HG02885 (cell line): ENCODE results near the gene PTPRC.
A peak's percentile ranks its signal among the peaks of the same experiment; 100 is the strongest.

Experiments
- ATAC-seq: cut with Tn5 transposase; IDR thresholded peaks from one replicate; pipeline ENCODE4 v1.9.1; 2021; ENCODE audit warnings: mild to moderate bottlenecking; ENCODE audit not compliant: unreplicated experiment, poor library complexity

The PTPRC gene

DNA sequence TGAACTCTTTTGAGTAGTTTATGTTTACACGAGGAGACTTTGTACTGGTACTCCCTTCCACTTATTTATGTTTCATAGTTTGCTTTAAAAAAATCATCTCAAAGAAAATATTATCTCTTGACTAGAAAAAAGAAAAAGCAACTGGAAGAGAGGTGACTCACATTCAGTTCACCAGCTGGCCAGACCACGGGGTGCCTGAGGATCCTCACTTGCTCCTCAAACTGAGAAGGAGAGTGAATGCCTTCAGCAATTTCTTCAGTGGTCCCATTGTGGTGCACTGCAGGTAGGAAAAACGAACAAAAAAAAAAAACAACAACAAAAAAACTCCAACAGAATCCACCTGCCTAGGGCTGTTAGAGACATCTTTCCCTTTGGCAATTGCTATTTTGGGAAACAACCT, 102.9 kb downstream of the PTPRC start:
- ATAC-seq: no peak

DNA sequence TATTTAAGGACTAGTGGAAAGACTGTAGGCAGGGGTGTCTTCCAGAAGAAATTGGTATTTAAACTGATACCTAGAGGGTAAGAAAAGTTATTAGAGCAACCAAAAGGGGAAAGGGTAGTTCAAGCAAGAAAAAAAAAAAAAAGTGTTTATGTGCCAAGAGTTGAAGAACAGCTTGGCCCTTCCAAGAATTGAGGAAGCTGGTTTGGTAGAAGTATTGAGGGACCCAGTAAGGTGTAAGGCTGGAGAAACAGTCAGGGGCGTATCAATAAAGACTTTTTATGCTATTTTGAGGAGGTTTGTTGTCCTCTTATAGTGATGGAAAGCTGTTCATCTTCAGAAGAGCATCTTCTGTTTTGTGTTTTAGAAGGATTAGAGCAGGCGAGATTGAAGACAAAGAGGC, 108.3 kb downstream of the PTPRC start:
- no peak for ATAC-seq

DNA sequence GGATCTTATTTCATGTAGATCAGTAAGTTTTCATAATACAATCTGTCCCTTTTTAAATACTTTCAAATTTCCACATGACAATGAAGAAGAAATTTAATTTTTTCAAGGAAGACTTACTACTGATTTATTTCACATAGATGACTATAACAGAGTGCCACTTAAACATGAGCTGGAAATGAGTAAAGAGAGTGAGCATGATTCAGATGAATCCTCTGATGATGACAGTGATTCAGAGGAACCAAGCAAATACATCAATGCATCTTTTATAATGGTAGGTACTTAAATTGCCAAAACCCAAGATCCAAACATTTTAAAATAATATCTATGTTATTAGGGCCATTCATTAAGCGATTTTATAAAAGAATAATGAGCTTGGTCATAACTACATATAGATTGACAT, 110.4 kb downstream of the PTPRC start:
- no peak for ATAC-seq

DNA sequence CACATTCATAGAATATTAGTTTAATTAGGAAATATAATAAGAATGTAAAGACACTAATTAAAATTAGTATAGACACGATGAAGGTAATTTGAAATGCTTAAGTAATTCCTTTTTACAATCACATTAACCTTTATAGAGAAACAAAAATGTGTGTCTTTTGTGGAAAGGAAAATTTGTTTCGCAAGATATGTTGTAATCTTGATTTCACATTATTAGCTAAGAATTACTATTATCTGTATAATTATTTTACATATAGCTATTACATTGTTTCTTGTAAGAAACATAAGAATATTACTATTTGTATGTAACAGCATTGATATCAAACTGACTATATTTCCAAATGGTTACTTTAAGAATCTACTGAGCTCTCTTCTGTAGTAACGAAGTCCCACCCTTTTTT, 111.2 kb downstream of the PTPRC start:
- ATAC-seq: no peak

DNA sequence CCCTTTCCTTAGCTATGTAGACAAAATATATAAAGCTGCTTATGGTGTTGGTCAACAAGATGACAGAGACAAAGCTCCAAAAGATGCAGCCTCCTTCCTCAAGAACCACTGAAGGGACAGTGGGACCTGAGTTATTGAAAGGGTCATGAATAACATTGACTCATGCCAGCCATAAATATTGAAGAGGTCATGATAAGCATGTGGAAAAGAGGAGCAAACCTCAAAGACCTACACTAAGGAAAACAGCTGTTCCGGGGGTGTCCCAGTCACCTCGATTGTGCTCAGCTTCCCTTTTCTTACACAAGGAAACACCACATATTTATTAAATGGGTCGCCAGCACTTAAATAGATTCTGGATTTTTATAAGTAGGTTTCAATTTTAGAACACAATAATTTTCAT, 112.9 kb downstream of the PTPRC start:
- no peak for ATAC-seq

DNA sequence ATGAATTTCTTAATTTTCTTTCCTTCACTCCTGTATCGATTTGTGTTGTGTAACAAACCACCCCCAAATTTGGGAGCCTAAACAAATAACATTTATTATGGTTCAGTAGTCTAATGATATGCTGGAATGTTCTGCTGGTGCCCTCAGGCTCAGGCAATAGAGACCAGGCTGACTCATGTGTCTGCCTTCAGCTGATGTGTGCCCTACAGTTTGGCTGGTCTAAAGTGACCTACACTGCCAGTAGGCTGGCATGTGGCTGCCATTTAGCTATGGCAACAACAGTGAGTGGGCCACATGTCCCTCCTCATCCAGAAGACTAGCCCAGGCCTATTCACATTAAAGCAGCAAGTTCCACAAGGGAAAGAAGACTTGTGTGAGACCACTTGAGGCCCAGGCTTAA, 115.8 kb downstream of the PTPRC start:
- no peak for ATAC-seq

DNA sequence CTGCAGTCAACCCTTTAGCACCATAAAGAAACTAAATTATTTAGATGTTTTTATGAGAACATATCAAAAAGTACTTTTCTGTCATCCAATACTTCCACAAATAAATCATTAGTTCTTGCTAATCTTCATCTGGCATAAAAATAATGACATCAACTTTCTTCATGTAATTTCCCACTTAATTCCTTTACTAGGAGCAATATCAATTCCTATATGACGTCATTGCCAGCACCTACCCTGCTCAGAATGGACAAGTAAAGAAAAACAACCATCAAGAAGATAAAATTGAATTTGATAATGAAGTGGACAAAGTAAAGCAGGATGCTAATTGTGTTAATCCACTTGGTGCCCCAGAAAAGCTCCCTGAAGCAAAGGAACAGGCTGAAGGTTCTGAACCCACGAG, 116.9 kb downstream of the PTPRC start:
- no peak for ATAC-seq

DNA sequence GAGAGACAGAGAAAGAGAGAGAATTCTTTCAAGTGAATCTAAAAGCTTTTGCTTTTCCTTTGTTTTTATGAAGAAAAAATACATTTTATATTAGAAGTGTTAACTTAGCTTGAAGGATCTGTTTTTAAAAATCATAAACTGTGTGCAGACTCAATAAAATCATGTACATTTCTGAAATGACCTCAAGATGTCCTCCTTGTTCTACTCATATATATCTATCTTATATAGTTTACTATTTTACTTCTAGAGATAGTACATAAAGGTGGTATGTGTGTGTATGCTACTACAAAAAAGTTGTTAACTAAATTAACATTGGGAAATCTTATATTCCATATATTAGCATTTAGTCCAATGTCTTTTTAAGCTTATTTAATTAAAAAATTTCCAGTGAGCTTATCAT, 117.6 kb downstream of the PTPRC start:
- no peak for ATAC-seq

DNA sequence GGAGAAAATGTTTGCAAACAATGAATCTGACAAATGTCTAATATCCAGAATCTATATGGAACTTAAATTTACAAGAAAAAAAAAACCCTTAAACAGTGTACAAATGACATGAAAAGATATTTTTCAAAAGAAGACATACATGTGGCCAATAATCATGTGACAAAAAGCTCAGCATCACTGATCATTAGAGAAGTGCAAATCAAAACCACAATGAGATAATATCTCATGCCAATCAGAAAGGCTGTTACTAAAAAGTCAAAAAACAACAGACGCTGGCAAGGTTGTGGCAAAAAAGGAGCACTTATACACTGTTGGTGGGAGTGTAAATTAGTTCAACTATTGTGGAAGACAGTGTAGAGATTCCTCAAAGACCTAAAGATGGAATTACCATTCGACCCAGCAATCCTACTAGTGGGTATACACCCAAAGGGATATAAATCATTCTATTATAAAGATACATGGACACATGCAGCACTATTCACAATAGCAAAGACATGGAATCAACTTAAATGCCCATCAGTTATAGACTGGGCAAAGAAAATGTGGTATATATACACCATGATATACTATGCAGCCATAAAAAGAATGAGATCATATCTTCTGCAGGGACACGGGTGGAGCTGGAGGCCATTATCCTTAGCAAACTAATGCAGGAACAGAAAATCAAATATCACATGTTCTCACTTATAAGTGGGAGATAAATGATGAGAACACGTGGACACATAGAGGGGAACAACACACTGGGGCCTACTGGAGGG, 123.2 kb downstream of the PTPRC start:
- ATAC-seq: no peak

DNA sequence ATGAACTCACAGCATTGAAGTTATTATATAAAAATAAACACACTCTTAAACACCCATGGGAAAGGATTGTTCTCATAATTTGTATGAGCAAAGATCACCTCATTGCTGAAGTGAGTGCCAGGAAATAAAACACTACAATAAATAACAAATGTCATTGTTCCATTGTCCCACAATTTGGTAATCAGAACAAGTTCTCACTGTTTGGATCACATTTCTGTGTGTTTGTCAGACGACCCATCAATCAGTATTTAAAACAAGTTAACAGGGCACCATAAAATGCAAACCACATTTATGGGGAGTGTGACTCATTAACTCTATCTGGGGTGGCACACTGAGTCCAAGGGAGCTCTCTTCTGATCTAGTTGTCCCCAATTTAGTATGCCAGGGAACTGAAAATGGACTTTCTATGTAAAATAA, 124.5 kb downstream of the PTPRC start:
- ATAC-seq: no peak

DNA sequence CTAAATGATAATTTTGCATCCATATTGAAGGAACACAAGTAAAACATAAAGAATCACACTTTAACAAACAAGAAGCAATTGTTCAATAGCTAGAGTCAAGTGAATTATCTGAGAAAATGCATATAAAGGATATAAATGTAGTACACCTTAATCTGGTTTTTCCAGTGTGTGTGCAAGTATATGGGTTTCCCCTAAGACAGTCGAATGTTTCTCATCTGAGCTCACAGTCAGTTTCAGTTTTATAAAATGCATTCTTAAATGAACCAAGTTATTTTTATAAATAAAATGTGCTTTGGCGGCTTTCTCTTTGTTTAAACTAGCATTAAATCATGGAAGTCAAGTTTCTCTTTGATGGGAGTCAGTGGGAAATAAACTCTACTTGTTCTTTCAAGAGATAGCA, 125.9 kb downstream of the PTPRC start:
- peak; percentile 53 for ATAC-seq

DNA sequence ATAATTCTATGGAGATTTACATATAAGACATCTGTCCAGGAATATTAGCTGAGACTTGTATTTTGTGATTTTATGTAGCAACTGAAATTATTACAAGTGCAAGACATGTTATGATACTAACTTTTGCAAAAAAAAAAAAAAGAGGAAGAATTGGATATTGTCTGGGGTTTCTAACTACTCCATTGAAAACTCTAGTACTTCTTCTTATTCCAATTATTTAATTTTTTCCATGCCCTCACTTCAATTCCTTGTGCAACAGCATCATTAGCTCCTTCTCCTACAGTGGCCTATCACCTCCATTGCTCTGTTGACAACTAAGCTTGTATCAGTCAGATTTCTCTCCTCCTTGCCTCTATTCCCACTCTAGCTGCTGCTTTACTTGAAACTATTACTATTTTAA, 126.6 kb downstream of the PTPRC start:
- no peak for ATAC-seq

DNA sequence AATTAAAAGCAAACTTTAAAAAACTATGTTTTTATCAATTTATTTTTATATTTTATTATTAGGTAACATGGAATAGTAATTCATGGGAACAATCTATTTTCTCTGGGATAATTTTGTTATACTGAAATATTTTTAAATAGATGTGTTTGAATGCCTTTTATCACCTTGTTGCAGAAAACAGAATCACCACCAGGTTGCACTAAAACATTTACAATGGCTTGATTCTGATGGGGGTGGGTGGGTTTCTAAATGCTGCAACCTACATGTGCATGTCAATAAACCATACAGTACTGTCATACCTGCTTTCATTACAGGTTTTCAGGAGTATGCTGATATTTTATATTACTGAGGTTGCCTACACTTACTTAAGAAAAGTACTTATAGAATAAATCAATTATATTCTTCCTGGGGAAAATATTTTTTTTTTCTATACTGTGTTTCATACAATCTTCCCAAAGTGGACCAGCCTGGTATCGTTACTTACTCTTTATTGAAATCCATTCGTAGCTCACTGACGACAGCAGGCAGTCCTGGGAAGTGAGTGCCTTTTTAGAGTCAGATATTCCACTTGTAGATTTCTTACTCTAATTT, 132.8 kb downstream of the PTPRC start:
- no peak for ATAC-seq

DNA sequence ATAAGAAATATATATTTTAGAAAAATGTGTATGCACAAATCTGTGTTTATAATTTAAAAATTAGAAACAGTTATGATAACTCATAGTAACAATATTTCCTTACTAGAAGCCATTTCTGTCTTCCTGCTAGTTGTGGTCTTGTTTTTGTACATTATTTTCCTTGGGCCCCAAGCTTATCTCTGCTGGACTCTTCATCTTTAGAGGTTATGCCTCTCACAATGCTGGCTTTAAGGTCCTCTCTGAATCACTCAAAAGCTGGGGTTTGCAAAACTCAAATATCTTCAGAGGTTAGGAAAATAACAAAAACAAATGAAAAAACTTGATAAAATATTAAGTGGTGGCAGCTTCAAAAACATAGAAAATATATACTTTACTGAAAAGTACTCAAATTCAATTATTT, 133.8 kb downstream of the PTPRC start:
- no peak for ATAC-seq

DNA sequence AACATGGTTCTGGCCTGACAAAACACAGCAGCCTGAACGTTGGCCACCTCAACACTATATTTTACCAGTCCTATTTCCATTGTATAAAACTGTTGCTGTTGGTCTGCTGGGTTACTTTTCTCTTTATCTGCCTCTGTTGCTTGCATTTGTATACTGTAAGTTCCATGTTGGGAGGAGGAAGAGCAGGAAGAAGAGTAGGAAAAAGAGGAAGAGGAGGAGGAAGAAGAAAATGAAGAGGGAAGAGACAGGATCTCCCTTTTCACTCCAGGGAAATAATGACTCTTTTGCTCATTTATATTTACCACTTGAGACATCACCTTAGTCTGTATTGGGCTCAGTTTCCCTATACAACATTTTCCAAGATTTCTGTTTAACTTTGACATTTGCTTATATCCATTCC, 134.2 kb downstream of the PTPRC start:
- no peak for ATAC-seq

DNA sequence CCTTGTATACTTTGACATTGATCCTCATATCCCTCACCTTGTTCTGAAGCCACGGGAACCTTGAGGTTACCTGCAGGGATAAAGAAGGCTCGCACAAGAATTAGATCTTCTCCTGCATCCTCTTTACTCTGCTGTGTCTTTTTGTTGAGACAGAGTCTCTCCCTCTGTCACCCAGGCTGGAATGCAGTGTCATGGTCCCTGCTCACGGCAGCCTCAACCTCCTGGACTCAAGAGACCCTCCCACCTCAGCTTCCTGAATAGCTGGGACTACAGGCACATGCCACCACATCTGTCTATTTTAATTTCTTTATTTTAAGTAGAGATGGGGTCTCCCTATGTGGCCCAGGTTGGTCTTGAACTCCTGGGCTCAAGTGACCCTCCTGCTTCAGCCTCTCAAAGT, 134.7 kb downstream of the PTPRC start:
- ATAC-seq: no peak

DNA sequence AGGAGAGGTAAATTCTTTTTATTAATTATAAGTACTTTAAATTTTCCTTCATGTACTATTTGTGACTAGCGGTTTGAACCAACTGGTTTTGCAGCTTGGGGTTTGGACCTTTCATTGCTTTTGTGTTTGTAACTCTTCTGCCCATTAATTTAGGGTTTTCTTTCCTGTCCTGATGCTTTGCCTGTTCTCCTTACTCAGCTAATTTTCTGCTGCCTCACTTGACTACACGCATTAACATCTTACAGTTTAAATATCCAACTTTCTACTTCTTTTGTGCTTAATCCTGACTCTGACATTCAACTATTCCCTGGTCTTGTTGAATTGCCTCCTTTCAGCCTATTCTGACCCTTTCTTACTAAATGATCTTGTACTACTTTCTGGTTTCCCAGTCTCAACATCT, 135.6 kb downstream of the PTPRC start:
- ATAC-seq: no peak

DNA sequence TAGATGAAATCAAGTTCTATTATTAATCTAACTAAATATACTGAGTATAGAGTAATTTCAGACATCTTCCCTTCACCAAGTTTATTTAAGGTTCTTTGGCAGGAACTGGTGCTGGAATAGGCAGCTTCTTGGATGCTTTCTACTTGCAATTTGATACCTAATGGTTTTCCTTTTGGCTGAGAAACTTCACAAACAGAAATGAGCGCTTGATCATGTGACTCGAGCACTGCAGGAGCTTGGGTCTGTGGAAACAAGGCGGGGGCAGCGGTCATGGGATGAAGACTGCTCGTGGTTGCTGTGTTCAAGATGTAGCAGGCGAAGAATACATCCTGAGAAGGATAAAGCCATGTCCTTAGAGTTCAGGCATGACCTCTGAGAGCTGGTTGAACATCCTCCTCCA, 136.8 kb downstream of the PTPRC start:
- ATAC-seq: no peak

DNA sequence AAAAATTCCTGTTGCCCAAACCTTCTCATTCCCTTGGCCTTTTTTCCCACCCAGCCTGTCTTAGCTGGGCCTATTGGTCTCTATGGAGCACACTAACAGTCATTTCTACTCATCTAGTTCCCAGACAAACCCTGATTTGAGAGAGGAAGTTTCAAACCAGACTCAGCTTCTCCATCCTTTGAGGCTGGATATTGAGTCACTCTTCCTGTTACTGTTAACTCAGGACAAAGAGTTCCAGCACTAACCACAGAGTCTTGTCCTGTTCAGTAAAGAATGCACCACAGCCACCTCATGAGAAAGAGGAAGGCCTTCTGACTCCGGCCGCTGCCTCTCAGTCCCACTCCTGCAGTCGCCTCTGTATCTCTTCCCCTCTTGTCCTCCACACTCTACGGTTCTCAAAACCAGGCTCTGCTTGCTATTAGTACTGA, 137.8 kb downstream of the PTPRC start:
- ATAC-seq: no peak

DNA sequence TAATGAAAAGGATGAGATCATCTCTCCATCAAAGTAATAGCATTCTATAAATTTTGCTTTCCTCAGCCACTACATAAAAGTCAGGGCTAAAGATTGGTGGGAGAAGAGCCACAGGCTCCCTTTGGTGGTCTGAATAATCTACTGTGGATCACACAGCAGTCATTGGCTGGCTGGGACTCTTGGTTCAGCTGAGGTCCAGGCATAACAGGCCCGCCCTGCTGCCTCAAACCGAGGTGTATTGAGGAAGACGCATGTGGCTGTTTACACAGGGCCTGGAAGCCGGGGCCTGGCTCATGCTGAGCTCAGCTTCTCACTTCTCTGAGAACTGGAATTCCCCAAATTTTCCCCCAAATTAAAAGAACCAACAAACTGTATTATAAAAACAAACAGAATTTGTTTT, 139.2 kb downstream of the PTPRC start:
- ATAC-seq: no peak

DNA sequence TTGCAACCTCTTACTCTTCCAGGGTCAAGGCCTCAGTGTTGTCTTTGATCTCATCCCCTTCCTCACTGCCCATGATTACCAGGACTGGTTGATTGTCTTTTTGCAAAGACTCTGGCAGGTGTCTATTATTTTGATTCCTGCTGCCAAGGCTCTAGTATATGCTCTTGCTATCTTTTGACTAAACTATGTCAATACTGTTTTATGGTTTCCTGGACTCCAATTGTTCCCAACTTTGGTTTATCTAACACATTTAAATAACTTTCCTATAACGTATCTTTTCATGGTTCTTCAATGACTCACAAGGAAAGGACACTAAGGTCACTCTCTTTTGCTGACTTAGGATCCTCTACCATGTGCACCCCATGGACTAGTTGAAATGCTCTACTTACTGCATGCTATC, 141.5 kb downstream of the PTPRC start:
- no peak for ATAC-seq

DNA sequence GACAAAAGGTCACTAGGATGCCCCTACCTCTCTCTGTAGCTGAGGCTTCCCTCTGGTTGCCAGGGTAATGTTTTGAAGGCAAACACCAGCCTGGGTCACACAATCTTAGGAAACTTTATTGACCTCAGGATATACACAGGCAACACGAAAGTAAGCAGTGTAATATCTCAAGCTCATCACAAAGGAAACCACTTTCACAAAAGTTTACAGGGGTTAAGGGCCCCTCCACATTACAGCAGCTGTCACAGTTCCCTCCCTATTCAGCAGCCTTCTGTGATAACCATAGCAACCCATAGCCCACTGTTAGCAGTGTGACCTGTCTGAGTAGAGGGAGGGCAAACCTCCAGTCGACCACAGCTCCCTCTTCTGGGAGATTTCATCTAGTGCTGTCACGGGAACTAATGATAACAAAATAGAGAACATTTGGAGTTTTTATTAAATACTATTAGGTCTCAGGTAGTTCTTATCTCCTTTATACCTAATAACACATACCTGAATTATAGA, 149.8 kb downstream of the PTPRC start:
- peak; percentile 86 for ATAC-seq
